ENCODE measurements around the gene TPM3.
"Not testable (repeated sequence)": the region's sequence is repeated elsewhere in the genome, so short reads cannot be mapped to it uniquely, and the experiment has no call there.

TPM3 gene

GRCh38 chr1:154170547-154171222 is 21.2 kb downstream of the TPM3 start:
- peak in 2 of 4 experiments; percentile 28 to 44 for DNase-seq (ENCODE audit: low read depth in 4 of 4, low spot score in 1 of 4)

GRCh38 chr1:154167461-154167860 is 24.4 kb downstream of the TPM3 start:
- no peak for DNase-seq (ENCODE audit: low read depth in 4 of 4, low spot score in 1 of 4)

GRCh38 chr1:154166207-154166606 is 25.7 kb downstream of the TPM3 start:
- no peak for DNase-seq (ENCODE audit: low read depth in 4 of 4, low spot score in 1 of 4)

GRCh38 chr1:154159554-154159953 is 32.3 kb downstream of the TPM3 start:
- DNase-seq (ENCODE audit: low read depth in 4 of 4, low spot score in 1 of 4): no peak

GRCh38 chr1:154158307-154159125 is 33.4 kb downstream of the TPM3 start:
- DNase-seq (ENCODE audit: low read depth in 4 of 4, low spot score in 1 of 4): no peak

GRCh38 chr1:154157520-154158306 is 34.2 kb downstream of the TPM3 start:
- peak; percentile 30 to 56 (median 40) for DNase-seq (ENCODE audit: low read depth in 4 of 4, low spot score in 1 of 4)

- no peak for DNase-seq (ENCODE audit: low read depth in 4 of 4, low spot score in 1 of 4)
These were observed 36.6 kb downstream of the TPM3 start for GRCh38 chr1:154155251-154155650.

- DNase-seq (ENCODE audit: low read depth in 4 of 4, low spot score in 1 of 4): no peak
These were observed 37.2 kb downstream of the TPM3 start, which contains the start of gene NUP210L for GRCh38 chr1:154154534-154155191. Gene NUP210L (minus strand): TSS chr1:154155073.

GRCh38 chr1:154154053-154154452 is 37.8 kb downstream of the TPM3 start:
- DNase-seq (ENCODE audit: low read depth in 4 of 4, low spot score in 1 of 4): no peak

- no peak for DNase-seq (ENCODE audit: low read depth in 4 of 4, low spot score in 1 of 4)
These were observed 40.6 kb downstream of the TPM3 start for GRCh38 chr1:154151311-154151710.

- DNase-seq (ENCODE audit: low read depth in 4 of 4, low spot score in 1 of 4): no peak
These were observed 43.1 kb downstream of the TPM3 start for GRCh38 chr1:154148807-154149206.

GRCh38 chr1:154147505-154147904 is 44.4 kb downstream of the TPM3 start:
- not testable (repeated sequence) for DNase-seq (ENCODE audit: low read depth in 4 of 4, low spot score in 1 of 4)

GRCh38 chr1:154145986-154146385 is 45.9 kb downstream of the TPM3 start:
- DNase-seq (ENCODE audit: low read depth in 4 of 4, low spot score in 1 of 4): no peak

- DNase-seq (ENCODE audit: low read depth in 4 of 4, low spot score in 1 of 4): no peak
These were observed 49.5 kb downstream of the TPM3 start for GRCh38 chr1:154142358-154142757.

GRCh38 chr1:154141240-154141639 is 50.7 kb downstream of the TPM3 start:
- no peak for DNase-seq (ENCODE audit: low read depth in 4 of 4, low spot score in 1 of 4)

- DNase-seq (ENCODE audit: low read depth in 4 of 4, low spot score in 1 of 4): no peak
These were observed 54.0 kb downstream of the TPM3 start for GRCh38 chr1:154137888-154138287.

- DNase-seq (ENCODE audit: low read depth in 4 of 4, low spot score in 1 of 4): no peak
These were observed 58.6 kb downstream of the TPM3 start for GRCh38 chr1:154133256-154133655.

GRCh38 chr1:154129391-154129970 is 62.4 kb downstream of the TPM3 start:
- no peak for DNase-seq (ENCODE audit: low read depth in 4 of 4, low spot score in 1 of 4)

- DNase-seq (ENCODE audit: low read depth in 4 of 4, low spot score in 1 of 4): not testable (repeated sequence)
These were observed 68.7 kb downstream of the TPM3 start for GRCh38 chr1:154123205-154123604.

GRCh38 chr1:154117642-154118041 is 74.3 kb downstream of the TPM3 start:
- no peak for DNase-seq (ENCODE audit: low read depth in 4 of 4, low spot score in 1 of 4)

GRCh38 chr1:154115180-154115579 is 76.7 kb downstream of the TPM3 start:
- DNase-seq (ENCODE audit: low read depth in 4 of 4, low spot score in 1 of 4): no peak
